ENCODE measurements around the gene ELAVL1. TPM values are rescaled to one million over a fixed set of nuclear protein-coding genes. Genes with fewer than 3 reads are reported as not detected.

ELAVL1 gene
- total and polyA plus RNA-seq, 8 donors: 6.6 to 38.4 (median 26.2) TPM

DNA sequence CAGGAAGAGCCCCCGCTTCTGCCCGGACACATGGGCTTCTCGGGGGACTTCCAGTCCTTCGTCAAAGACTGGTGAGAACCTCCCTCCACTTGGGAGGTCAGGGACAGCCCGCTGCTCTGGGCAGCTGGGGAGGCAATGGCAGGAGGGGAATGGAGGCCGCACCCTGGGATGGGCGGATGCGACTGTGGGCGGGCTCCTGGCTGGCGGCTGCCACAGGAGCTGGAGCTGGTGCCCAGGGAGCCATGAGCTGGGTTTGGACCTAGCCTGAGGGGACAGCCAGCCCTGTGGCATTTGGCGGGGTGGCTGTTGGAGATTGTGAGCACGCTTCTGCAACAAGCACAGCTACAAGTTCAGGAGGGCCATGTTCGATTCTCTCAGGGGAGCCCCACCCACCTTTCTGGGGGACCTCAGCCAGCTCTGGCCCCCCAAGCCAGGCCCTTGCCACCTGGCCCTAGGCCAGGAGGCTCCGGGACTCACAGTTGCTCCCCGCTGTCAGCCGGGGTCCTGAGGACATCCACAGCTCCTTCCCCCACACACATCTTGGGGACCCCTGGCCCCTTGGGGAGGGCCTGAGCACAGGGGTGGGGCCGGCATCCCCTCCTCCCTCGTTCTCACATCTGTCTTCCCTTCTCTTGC, 93.8 kb downstream of the ELAVL1 start:
- peak in 2 of 6 donors; percentile 36 to 74 for DNase-seq
- Histone ChIP-seq H3K36me3 (peaks cover 4 to 29% (median 22%) of the 10 kb centered on the region in 3 donors), H3K4me1 (peaks cover 0 to 9% (median 0%) of the 10 kb centered on the region in 3 donors), H3K9me3 (no peaks in the 10 kb centered on the region), H3K27me3 (peaks cover 0 to 6% (median 0%) of the 10 kb centered on the region in 4 donors), H3K4me3 (no peak overlapping the region), H3K27ac (no peak overlapping the region)
- WGBS, 2 donors: 90 to 93% methylated on average over 18 of the region's 18 CpGs
- intact Hi-C loops (cut with DNase I): no loop called here
- no peak for TF ChIP-seq CTCF (IDR thresholded peaks at IDR 0.05)
- no peak for ATAC-seq
- no peak for FAIRE-seq

GRCh38 chr19:7910321-7911161, 94.9 kb downstream of the ELAVL1 start:
- H3K27ac ChIP-seq: no peak overlapping the region
- peaks cover 4 to 29% (median 22%) of the 10 kb centered on the region in 3 donors for H3K36me3 ChIP-seq
- 91 to 92% methylated on average over 50 to 54 of the region's 54 CpGs for WGBS, 2 donors
- intact Hi-C loops (cut with DNase I): no loop called here
- no peaks in the 10 kb centered on the region for H3K27me3 ChIP-seq
- H3K4me3 ChIP-seq: no peak overlapping the region
- ATAC-seq: no peak
- TF ChIP-seq CTCF (IDR thresholded peaks at IDR 0.05): no peak
- H3K9me3 ChIP-seq: no peaks in the 10 kb centered on the region
- no peaks in the 10 kb centered on the region for H3K4me1 ChIP-seq
- DNase-seq: peak in 3 of 6 donors; percentile 42 to 77 (median 56)
- FAIRE-seq: no peak

DNA sequence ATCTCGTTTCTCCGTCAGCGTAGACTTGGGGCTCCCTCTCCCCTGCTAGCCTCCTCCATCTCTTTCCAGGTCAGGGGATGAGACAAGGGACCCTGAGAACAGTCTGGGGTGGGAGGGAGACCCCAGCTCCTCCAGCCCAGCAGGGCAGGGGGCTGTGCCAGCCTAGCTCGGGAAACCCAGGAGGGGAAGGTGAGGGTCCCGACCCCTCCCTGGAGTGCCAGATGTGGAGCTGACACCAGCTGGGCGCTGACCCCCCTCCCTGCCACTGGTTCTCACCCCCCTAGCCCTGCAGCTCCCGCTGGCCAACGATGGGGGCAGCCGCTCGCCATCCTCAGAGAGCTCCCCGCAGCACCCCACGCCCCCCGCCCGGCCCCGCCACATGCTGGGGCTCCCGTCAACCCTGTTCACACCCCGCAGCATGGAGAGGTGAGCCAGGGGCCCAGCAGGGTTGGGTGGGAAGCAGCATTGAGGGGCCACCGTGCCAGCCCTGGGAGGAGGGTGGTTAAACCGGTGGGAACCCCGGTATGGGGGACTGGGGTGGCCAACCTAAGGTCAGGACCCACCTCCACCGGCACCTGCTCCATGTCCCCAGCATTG, 95.9 kb downstream of the ELAVL1 start:
- Histone ChIP-seq H3K27ac (no peak overlapping the region), H3K9me3 (no peaks in the 10 kb centered on the region), H3K4me1 (peaks cover 3 to 9% (median 6%) of the 10 kb centered on the region in 3 donors), H3K4me3 (no peak overlapping the region), H3K36me3 (peaks cover 4 to 29% (median 22%) of the 10 kb centered on the region in 3 donors), H3K27me3 (no peaks in the 10 kb centered on the region)
- ATAC-seq (no peak), DNase-seq (peak in 3 of 6 donors; percentile 39 to 72 (median 53)), FAIRE-seq (no peak)
- WGBS, 2 donors: 90 to 93% methylated on average over 21 of the region's 21 CpGs
- no peak for TF ChIP-seq CTCF (IDR thresholded peaks at IDR 0.05)
- intact Hi-C loops (cut with DNase I): no loop called here

DNA sequence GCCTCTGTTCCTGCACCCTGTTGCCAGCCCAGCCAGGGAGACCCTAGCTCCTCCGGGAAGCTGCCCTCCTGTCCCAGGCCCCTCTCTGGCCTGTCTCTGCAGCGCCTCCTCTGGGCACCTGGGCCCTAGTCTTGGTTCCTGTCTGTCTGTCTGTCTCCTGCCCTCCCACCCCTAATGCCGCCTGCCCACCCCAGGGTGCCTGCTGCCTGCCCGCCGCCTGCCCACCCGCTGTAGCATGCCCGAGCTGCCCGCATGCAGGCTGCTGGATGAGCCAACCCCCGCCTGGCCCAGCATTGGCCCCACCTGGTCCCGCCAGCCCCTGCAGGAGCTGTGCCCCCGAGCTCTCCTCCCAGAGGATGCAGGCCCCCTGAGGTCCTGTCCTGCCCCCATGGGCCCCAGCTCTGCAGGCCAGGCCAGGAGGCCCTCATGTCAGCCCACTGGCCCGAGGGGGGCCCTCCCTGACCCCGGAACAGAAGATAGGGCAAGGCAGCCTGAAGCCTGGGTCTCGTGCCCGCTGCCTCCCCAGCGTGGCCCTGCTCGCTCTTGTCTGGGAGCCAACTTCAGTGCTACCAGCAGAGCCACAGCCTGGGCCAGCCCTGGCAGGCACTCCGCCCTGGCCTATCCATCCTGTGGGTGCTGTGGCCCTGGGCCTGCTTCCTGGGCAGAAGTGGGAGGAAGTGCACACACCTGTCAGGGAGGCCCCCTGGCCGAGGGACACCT, 96.5 kb downstream of the ELAVL1 start:
- intact Hi-C loops (cut with DNase I): no loop called here
- WGBS, 2 donors: 87 to 92% methylated on average over 18 to 19 of the region's 19 CpGs
- FAIRE-seq (no peak), ATAC-seq (no peak), DNase-seq (peak in 4 of 6 donors; percentile 6 to 83 (median 46))
- Histone ChIP-seq H3K4me3 (no peak overlapping the region), H3K4me1 (peaks cover 3 to 10% (median 6%) of the 10 kb centered on the region in 3 donors), H3K36me3 (peaks cover 4 to 29% (median 22%) of the 10 kb centered on the region in 3 donors), H3K27me3 (no peaks in the 10 kb centered on the region), H3K27ac (no peak overlapping the region), H3K9me3 (no peaks in the 10 kb centered on the region)
- no peak for TF ChIP-seq CTCF (IDR thresholded peaks at IDR 0.05)

Other genes with a start within 250 kb of the ELAVL1 start
- not detected for gene CLEC4M, start 242.4 kb downstream of the ELAVL1 start, total RNA-seq
- gene CLEC4M, start 242.4 kb downstream of the ELAVL1 start, polyA plus RNA-seq: not detected
- 1 to 10 TPM; 3.0 to 5.2 (median 4.6) TPM for gene EVI5L, start 175.4 kb downstream of the ELAVL1 start, total RNA-seq
- 1 to 10 TPM; 7.6 to 9.1 TPM for gene EVI5L, start 175.4 kb downstream of the ELAVL1 start, polyA plus RNA-seq
- 1 to 10 TPM; 1.6 to 2.1 (median 1.8) TPM for gene PRR36, start 131.3 kb downstream of the ELAVL1 start, total RNA-seq
- 1 to 10 TPM; 2.8 to 3.1 TPM for gene PRR36, start 131.3 kb downstream of the ELAVL1 start, polyA plus RNA-seq
- 1 to 10 TPM; 4.6 to 6.1 (median 5.0) TPM for gene LRRC8E, start 117.1 kb downstream of the ELAVL1 start, total RNA-seq
- 1 to 10 TPM; 2.6 to 3.2 TPM for gene LRRC8E, start 117.1 kb downstream of the ELAVL1 start, polyA plus RNA-seq
- 10 to 100 TPM; 13.9 to 21.0 (median 16.1) TPM for gene MAP2K7, start 101.8 kb downstream of the ELAVL1 start, total RNA-seq
- gene MAP2K7, start 101.8 kb downstream of the ELAVL1 start, polyA plus RNA-seq: 10 to 100 TPM; 21.6 to 45.3 TPM
- 1 to 10 TPM in 1 of 6 donors, under 1 TPM in 4, not detected in 1; 0.16 to 1.1 (median 0.52) TPM for gene TGFBR3L, start 90.8 kb downstream of the ELAVL1 start, total RNA-seq
- gene TGFBR3L, start 90.8 kb downstream of the ELAVL1 start, polyA plus RNA-seq: 1 to 10 TPM in 1 of 2 donors, not detected in 1; 2.2 TPM
- gene SNAPC2, start 85.3 kb downstream of the ELAVL1 start, total RNA-seq: 10 to 100 TPM in 1 of 6 donors, 1 to 10 TPM in 5; 4.9 to 11.3 (median 6.7) TPM
- 10 to 100 TPM; 10.6 to 12.0 TPM for gene SNAPC2, start 85.3 kb downstream of the ELAVL1 start, polyA plus RNA-seq
- 1 to 10 TPM in 4 of 6 donors, under 1 TPM in 2; 0.67 to 5.1 (median 1.5) TPM for gene CTXN1, start 79.5 kb downstream of the ELAVL1 start, total RNA-seq
- 1 to 10 TPM; 1.7 to 2.3 TPM for gene CTXN1, start 79.5 kb downstream of the ELAVL1 start, polyA plus RNA-seq
- 10 to 100 TPM; 19.8 to 51.4 (median 24.7) TPM for gene TIMM44, start 62.0 kb downstream of the ELAVL1 start, total RNA-seq
- gene TIMM44, start 62.0 kb downstream of the ELAVL1 start, polyA plus RNA-seq: 10 to 100 TPM; 78.0 to 83.1 TPM
- not detected for gene CCL25, start 47.1 kb upstream of the ELAVL1 start, total RNA-seq
- under 1 TPM in 1 of 2 donors, not detected in 1; 0.19 TPM for gene CCL25, start 47.1 kb upstream of the ELAVL1 start, polyA plus RNA-seq
- under 1 TPM in 4 of 6 donors, not detected in 2; under 0.01 to 0.20 (median 0.06) TPM for gene FBN3, start 144.0 kb upstream of the ELAVL1 start, total RNA-seq
- gene FBN3, start 144.0 kb upstream of the ELAVL1 start, polyA plus RNA-seq: under 1 TPM; 0.02 to 0.04 TPM
- gene CERS4, start 203.7 kb upstream of the ELAVL1 start, total RNA-seq: 10 to 100 TPM; 41.6 to 82.4 (median 62.1) TPM
- 100 to 1,000 TPM in 1 of 2 donors, 10 to 100 TPM in 1; 72.1 to 118 TPM for gene CERS4, start 203.7 kb upstream of the ELAVL1 start, polyA plus RNA-seq

Data from pancreas (tissue), 10 donors.